Activated CD4-positive, alpha-beta T cell treated with anti-CD3 and anti-CD28 coated beads for 36 hours (primary cell): ENCODE data around the gene SDHAF4. TPM values are rescaled to one million over a fixed set of nuclear protein-coding genes. Genes with fewer than 3 reads are reported as not detected.
A peak's percentile ranks its signal among the peaks of the same experiment; 100 is the strongest.

Source experiments
- ATAC-seq: fragments of 200-7000 bp; cut with Tn5 transposase; one replicate; pipeline ENCODE4 v1.10.0; 2021; ENCODE audit warnings: mild to moderate bottlenecking, moderate library complexity
- CTCF ChIA-PET: fragments of 350-600 bp; sonication (Branson Sonifier 250); formaldehyde crosslinking; loops from one replicate; lab custom pipeline; 2021; ENCODE audit warnings: antibody characterized with exemption; lab: Charles Lee
- POLR2A ChIA-PET: fragments of 350-600 bp; sonication (Branson Sonifier 250); formaldehyde crosslinking; loops from one replicate; lab custom pipeline; 2021; ENCODE audit warnings: antibody characterized with exemption, inconsistent platforms; lab: Charles Lee
- DNase-seq: peaks from one replicate; pipeline ENCODE4 v3.0.0-alpha.2; 2020
- H3K27ac Mint-ChIP-seq: one replicate; pipeline ENCODE4 v1.8.0; 2021; ENCODE audit warnings: mixed read lengths
- H3K27me3 Mint-ChIP-seq: one replicate; pipeline ENCODE4 v1.8.0; 2021; ENCODE audit warnings: mixed read lengths
- H3K36me3 Mint-ChIP-seq: one replicate; pipeline ENCODE4 v1.8.0; 2021; ENCODE audit warnings: low read depth, mixed read lengths
- H3K4me1 Mint-ChIP-seq: one replicate; pipeline ENCODE4 v1.8.0; 2021; ENCODE audit warnings: mixed read lengths
- H3K4me3 Mint-ChIP-seq: one replicate; pipeline ENCODE4 v1.8.0; 2021; ENCODE audit warnings: mild to moderate bottlenecking, moderate library complexity, mixed read lengths
- H3K9me3 Mint-ChIP-seq: one replicate; pipeline ENCODE4 v1.8.0; 2021; ENCODE audit warnings: low read depth, mixed read lengths
- intact Hi-C, 2 experiments: fragments of 100-400 bp; cut with DNase I in 1 of 2; cut with micrococcal nuclease in 1 of 2; formaldehyde crosslinking; loops; one replicate each; pipeline versions ENCODE4 v1.14.2 to v1.15.1; 2022 to 2024; cut with DNase I, micrococcal nuclease
- total RNA-seq, 2 experiments: library from RNA; stranded (reverse); gene quantifications; one replicate each; pipeline ENCODE4 v1.2.3, GENCODE V29; 2021

The SDHAF4 gene
- 10 to 100 TPM; 15.8 to 17.6 TPM for total RNA-seq

DNA sequence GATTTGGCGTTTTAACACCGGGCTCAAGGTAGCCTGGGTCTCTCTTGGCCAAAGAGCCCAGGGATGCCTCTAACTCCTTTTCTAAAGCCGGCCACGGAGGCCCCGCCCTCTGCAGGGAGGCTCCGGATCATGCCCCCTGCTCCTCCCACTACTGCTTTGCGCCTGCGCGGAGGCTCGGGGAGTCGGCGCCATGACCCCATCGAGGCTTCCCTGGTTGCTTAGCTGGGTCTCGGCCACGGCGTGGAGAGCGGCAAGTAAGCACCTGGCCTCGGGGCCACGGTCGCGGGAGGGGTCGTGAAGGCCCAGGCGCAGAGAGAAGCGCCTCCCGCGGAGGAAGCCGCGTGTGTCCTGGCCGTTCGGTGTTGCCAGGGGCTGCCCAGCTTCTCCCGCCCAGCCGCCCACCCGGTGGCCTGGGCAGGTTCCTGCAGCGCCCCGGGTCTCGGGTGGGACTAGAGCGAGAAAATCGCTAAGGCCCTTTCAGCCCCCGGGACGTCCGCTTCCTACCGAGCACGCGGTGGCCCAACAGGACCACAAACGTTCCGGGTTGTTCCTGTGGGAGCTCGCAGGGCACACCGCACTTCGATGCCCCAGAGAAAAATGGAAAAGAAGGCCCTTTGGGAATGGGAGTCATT, at the start of gene SDHAF4:
Gene SDHAF4, plus strand, starts transcription at position 180 of the 632 bp plus-strand sequence. Its CDS starts 11 bp downstream, at position 191.
- H3K4me3 Mint-ChIP-seq: peak within 1 kb of the TSS; percentile 78
- peaks cover 16% of the 10 kb centered on the region for H3K4me1 Mint-ChIP-seq
- peak within 1 kb of the TSS; percentile 82 for H3K27ac Mint-ChIP-seq
- no peaks in the 10 kb centered on the region for H3K27me3 Mint-ChIP-seq
- peak; percentile 96 for DNase-seq
- intact Hi-C loops: loop anchor here (1.0 to 5.0 kb wide), 4 partner anchors 100 to 154 kb away; partner anchors contain the start of genes FAM135A (in 2 of the 2) and SMAP1 (in 1 of the 2)
- CTCF ChIA-PET: interaction anchor here (0.7 to 1.9 kb wide), 12 partner anchors 9 to 154 kb away, joined by 3 to 6 read pairs (median 3); partner anchors contain the start of genes FAM135A and SMAP1
- POLR2A ChIA-PET: interaction anchor here (0.6 kb wide), 1 partner anchor 132 kb away, joined by 3 read pairs; no protein-coding TSS in a partner anchor
- no peaks in the 10 kb centered on the region for H3K9me3 Mint-ChIP-seq
- ATAC-seq: peak; percentile 100
- H3K36me3 Mint-ChIP-seq: peaks cover 16% of the 10 kb centered on the region

DNA sequence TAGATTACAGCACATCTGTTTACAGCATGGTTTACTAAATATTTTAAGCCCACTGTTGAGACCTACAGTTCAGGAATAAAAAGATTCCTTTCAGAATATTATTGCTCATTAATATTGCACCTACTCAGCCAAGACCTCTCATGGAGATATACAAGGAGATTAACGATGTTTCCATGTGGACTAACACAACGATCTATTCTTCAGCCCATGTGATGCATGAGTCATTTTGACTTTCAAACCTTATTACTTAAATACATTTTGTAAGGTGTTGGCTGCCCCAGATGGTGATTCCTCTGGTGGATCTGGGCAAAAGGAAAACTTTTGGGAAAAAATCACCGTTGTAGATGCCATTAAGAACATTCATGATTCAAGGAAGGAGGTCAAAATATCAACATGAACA, 48.0 kb upstream of the SDHAF4 start:
- Mint-ChIP-seq H3K9me3 (no peaks in the 10 kb centered on the region), H3K4me1 (peaks cover 6% of the 10 kb centered on the region), H3K27me3 (no peaks in the 10 kb centered on the region), H3K36me3 (no peaks in the 10 kb centered on the region), H3K4me3 (no peak overlapping the region), H3K27ac (no peak overlapping the region)
- DNase-seq (no peak), ATAC-seq (no peak)
- intact Hi-C loops: no loop called here
- ChIA-PET CTCF (interaction anchor here (0.6 to 1.2 kb wide), 3 partner anchors 36 to 367 kb away, joined by 3 to 4 read pairs (median 4); no protein-coding TSS in a partner anchor), POLR2A (no interaction called here)

DNA sequence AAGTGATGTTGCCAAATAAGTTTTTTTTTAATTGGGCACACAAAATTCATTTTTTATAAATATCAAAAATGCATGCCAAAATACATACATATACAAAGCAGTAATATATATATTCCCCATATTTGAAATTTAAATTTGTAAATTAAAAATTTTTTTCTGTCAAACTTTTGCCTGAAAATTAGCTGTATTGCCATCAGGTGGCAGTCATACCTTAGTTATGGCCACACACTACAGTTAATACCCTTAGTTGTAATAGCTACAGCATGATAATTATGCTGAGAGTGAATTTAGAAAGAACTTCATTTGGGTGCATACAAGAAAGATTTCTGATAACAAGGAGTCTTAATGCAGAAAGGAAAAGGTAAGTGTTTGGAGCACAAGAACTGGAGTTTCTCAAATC, 46.2 kb upstream of the SDHAF4 start:
- ATAC-seq (no peak), DNase-seq (no peak)
- no peaks in the 10 kb centered on the region for H3K27me3 Mint-ChIP-seq
- ChIA-PET POLR2A (no interaction called here), CTCF (interaction anchor here (0.5 to 5.1 kb wide), 15 partner anchors 13 to 724 kb away, joined by 3 to 66 read pairs (median 4); partner anchors contain the start of gene SMAP1)
- peaks cover 3% of the 10 kb centered on the region for H3K36me3 Mint-ChIP-seq
- H3K9me3 Mint-ChIP-seq: no peaks in the 10 kb centered on the region
- H3K4me1 Mint-ChIP-seq: peaks cover 6% of the 10 kb centered on the region
- no peak overlapping the region for H3K27ac Mint-ChIP-seq
- no peak overlapping the region for H3K4me3 Mint-ChIP-seq
- intact Hi-C loops: loop anchor here (1.0 to 5.0 kb wide), 4 partner anchors 166 to 492 kb away; partner anchors contain the start of gene B3GAT2 (in 2 of the 2)

DNA sequence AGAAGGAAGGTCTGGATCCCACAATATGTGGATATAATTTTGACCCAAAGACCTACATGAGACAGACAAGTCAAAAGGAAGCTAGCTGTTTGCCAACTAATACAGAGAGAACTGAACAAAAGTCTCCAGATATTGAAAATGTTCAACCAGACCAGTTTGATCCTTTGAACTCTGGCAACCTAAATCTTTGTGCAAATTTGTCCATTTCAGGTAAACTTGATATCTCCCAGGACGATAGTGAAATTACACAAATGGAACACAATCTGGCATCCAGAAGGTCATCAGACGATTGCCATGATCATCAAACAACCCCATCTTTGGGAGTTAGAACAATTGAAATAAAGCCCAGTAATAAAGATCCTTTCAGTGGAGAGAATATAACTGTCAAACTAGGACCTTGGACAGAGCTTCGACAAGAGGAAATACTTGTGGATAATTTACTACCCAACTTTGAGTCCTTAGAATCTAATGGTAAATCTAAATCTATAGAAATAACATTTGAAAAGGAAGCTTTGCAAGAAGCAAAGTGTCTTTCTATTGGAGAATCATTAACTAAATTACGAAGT, 41.9 kb upstream of the SDHAF4 start:
- no peak for DNase-seq
- no peak overlapping the region for H3K27ac Mint-ChIP-seq
- peaks cover 6% of the 10 kb centered on the region for H3K36me3 Mint-ChIP-seq
- no peak overlapping the region for H3K4me3 Mint-ChIP-seq
- no peaks in the 10 kb centered on the region for H3K4me1 Mint-ChIP-seq
- ATAC-seq: no peak
- ChIA-PET POLR2A (no interaction called here), CTCF (interaction anchor here (1.0 to 5.1 kb wide), 4 partner anchors 22 to 359 kb away, joined by 3 to 66 read pairs (median 4); no protein-coding TSS in a partner anchor)
- H3K9me3 Mint-ChIP-seq: no peaks in the 10 kb centered on the region
- intact Hi-C loops: loop anchor here (5.0 kb wide), 2 partner anchors 432 to 487 kb away; partner anchors contain the start of gene B3GAT2 (in 2 of the 2)
- H3K27me3 Mint-ChIP-seq: no peaks in the 10 kb centered on the region

DNA sequence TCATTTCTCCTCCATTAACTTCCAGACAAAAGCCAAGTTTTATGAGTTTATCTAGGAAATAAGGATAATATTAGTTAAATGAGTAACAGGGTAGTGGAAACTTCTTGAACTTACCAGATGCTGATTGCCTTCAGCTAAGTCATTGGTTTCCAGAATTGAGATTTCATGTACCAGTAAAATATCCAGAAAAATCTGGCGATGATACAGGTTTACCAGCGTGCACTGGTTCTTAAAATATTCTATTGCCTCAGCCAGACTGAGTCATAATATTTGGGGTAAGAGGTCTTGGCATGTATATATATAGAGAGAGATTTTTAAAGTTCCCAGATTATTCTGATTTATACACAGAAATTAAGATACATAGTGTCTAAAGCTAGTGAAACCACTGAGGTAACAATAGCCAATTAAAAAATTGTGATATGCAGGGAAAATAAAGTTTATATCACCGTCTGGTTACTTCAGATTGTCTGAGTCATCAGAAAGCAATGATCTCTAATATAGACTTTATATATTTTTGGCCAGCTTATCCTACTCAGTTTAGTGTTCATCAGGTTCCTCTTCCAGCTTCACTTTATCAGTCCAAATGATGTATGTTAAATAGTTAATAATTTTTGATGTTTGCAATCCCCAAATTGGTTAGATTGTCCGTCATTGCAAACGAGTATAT, 39.5 kb upstream of the SDHAF4 start:
- no peak overlapping the region for H3K4me3 Mint-ChIP-seq
- no peaks in the 10 kb centered on the region for H3K4me1 Mint-ChIP-seq
- no peak for ATAC-seq
- H3K27me3 Mint-ChIP-seq: no peaks in the 10 kb centered on the region
- H3K9me3 Mint-ChIP-seq: no peaks in the 10 kb centered on the region
- POLR2A ChIA-PET: no interaction called here
- intact Hi-C loops: no loop called here
- CTCF ChIA-PET: no interaction called here
- H3K27ac Mint-ChIP-seq: no peak overlapping the region
- DNase-seq: no peak
- peaks cover 6% of the 10 kb centered on the region for H3K36me3 Mint-ChIP-seq

DNA sequence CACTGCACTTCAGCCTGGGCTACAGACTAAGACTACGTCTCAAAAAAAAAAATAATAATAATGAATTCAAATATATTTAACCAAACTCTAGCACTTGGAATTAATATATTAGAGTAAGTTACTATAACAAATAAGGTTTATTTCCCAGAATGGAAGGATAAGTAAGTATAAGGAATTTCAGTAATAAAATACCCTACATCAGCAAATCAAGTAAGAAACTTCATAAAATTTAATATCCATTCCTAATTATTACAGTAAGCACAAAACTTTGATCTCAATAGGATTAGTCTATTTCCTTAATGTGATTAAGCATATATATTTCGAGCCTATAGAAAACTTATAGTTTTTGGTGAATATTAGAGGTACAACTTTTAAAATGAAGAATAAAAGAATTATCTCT, 36.7 kb upstream of the SDHAF4 start:
- Mint-ChIP-seq H3K27ac (no peak overlapping the region), H3K27me3 (no peaks in the 10 kb centered on the region), H3K9me3 (no peaks in the 10 kb centered on the region), H3K36me3 (peaks cover 6% of the 10 kb centered on the region), H3K4me3 (no peak overlapping the region), H3K4me1 (no peaks in the 10 kb centered on the region)
- ChIA-PET POLR2A (no interaction called here), CTCF (interaction anchor here (1.6 kb wide), 1 partner anchor 156 kb away, joined by 6 read pairs; no protein-coding TSS in a partner anchor)
- intact Hi-C loops: no loop called here
- ATAC-seq: no peak
- DNase-seq: no peak

DNA sequence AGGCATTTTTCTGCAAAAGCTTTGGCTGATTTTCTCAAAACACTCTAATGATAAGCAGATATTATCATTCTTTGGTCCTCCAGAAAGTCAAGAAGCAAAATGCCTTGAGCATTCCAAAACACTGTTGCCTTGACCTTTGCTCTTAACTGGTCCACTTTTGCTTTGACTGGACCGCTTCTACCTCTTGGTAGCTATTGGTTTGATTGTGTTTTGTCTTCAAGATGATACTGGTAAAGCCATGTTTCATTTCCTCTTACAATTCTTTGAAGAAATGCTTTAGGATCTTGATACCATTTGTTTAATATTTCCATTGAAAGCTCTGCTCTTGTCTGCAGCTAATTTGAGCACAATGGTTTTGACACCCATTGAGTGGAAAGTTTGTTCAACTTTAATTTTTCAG, 35.6 kb upstream of the SDHAF4 start:
- no peak for DNase-seq
- CTCF ChIA-PET: interaction anchor here (0.6 to 1.6 kb wide), 3 partner anchors 10 to 360 kb away, joined by 3 to 6 read pairs (median 3); no protein-coding TSS in a partner anchor
- Mint-ChIP-seq H3K9me3 (no peaks in the 10 kb centered on the region), H3K36me3 (peaks cover 5% of the 10 kb centered on the region), H3K4me1 (no peaks in the 10 kb centered on the region), H3K27ac (no peak overlapping the region), H3K4me3 (no peak overlapping the region), H3K27me3 (no peaks in the 10 kb centered on the region)
- intact Hi-C loops: no loop called here
- POLR2A ChIA-PET: no interaction called here
- ATAC-seq: no peak

DNA sequence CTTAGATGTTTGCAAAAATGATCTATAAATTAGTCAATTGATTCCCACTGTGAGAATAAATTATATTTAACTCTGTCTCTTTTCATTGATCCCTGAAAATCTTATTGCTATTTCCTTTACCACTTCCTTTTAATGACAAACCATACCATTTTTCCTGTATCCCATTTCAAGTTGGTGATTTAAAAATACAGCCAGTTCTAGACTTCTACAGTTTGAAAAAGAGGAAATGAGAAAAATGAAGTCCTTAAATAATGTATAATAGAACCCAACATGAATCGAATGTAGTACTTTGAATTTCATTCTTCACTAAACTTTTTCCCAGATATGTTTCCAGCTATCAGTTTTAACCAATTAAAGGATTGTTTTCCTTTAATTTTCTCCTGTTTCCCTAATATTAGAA, 29.5 kb upstream of the SDHAF4 start:
- no peak overlapping the region for H3K4me3 Mint-ChIP-seq
- ATAC-seq (no peak), DNase-seq (no peak)
- peaks cover 2% of the 10 kb centered on the region for H3K4me1 Mint-ChIP-seq
- no peak overlapping the region for H3K27ac Mint-ChIP-seq
- no peaks in the 10 kb centered on the region for H3K27me3 Mint-ChIP-seq
- ChIA-PET CTCF (interaction anchor here (1.2 kb wide), 1 partner anchor 149 kb away, joined by 3 read pairs; no protein-coding TSS in a partner anchor), POLR2A (no interaction called here)
- peaks cover 10% of the 10 kb centered on the region for H3K36me3 Mint-ChIP-seq
- no peaks in the 10 kb centered on the region for H3K9me3 Mint-ChIP-seq
- intact Hi-C loops: no loop called here

DNA sequence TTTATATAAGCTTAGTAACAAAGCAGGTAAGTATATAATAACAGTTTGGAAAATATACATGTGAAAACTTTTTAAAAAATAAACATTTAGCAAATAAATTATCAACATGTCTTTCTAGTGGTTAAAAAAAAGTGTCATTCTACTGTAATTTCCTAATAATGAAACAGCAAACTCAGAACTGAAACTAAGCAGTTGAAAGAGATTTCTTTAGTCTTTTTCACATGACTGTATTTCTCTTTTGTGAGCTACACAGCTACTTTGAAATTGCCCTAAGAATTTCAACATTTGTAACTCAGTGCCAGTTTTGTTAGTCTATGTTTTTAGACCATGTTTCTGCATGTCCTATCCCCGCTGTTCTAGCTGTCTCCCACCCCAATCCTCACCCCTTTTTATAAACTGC, 28.4 kb upstream of the SDHAF4 start:
- ATAC-seq: no peak
- no peak for DNase-seq
- no peak overlapping the region for H3K4me3 Mint-ChIP-seq
- intact Hi-C loops: no loop called here
- no peaks in the 10 kb centered on the region for H3K27me3 Mint-ChIP-seq
- POLR2A ChIA-PET: no interaction called here
- peaks cover 2% of the 10 kb centered on the region for H3K4me1 Mint-ChIP-seq
- no peaks in the 10 kb centered on the region for H3K9me3 Mint-ChIP-seq
- CTCF ChIA-PET: interaction anchor here (1.0 to 1.2 kb wide), 2 partner anchors 15 to 148 kb away, joined by 3 read pairs; no protein-coding TSS in a partner anchor
- H3K36me3 Mint-ChIP-seq: peaks cover 8% of the 10 kb centered on the region
- H3K27ac Mint-ChIP-seq: no peak overlapping the region

DNA sequence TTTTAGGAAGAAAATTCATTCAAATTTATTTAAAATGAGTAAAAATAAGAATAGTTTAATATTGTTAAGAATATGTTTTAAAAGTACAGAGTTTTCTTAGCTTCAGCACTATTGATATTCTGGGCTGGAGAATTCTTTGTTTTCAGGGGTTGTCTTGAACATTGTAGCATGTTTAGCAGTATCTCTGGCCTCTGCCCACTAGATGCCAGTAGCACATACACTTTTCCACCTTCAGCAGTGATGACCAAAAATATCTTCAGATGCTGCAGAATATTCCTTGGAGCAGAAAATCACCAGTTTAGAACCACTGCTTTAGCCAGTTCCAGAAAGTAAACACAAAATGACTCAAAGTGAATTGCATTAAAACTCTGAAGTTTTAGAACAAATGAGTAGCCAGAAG, 19.4 kb upstream of the SDHAF4 start:
- Mint-ChIP-seq H3K27ac (no peak overlapping the region), H3K4me3 (no peak overlapping the region), H3K27me3 (no peaks in the 10 kb centered on the region), H3K4me1 (no peaks in the 10 kb centered on the region), H3K9me3 (no peaks in the 10 kb centered on the region), H3K36me3 (no peaks in the 10 kb centered on the region)
- intact Hi-C loops: loop anchor here (1.0 to 2.0 kb wide), 2 partner anchors 139 to 337 kb away; no protein-coding TSS in a partner anchor
- CTCF ChIA-PET: interaction anchor here (0.6 to 5.2 kb wide), 12 partner anchors 10 to 337 kb away, joined by 3 to 33 read pairs (median 4); partner anchors contain the start of genes SDHAF4 and SMAP1
- POLR2A ChIA-PET: no interaction called here
- DNase-seq: no peak
- ATAC-seq: no peak

DNA sequence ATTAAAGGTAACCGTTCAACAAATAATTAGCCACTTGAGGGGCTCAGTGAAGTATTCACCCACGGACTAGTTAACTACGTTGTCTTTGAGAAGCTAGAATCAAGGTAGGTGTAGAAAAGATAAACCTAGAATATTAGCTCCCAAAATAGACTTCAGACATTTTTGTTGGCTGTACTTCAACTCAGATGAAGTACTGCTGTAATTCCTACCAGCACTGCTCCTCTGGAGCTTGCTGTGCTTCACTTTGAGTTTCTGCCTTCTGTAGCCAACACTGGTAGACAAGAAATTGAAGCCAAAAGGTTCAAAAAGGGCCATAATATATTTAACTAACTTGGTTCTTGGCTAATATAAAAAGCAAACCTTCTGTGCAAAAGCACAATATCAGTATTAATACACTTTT, 18.8 kb upstream of the SDHAF4 start:
- no peak for DNase-seq
- POLR2A ChIA-PET: no interaction called here

More for the DNA sequence above, 18.8 kb upstream of the SDHAF4 start:
- no peaks in the 10 kb centered on the region for H3K4me1 Mint-ChIP-seq
- ATAC-seq: no peak
- intact Hi-C loops: loop anchor here (1.0 to 2.0 kb wide), 2 partner anchors 138 to 337 kb away; no protein-coding TSS in a partner anchor
- H3K4me3 Mint-ChIP-seq: no peak overlapping the region
- no peaks in the 10 kb centered on the region for H3K27me3 Mint-ChIP-seq
- no peak overlapping the region for H3K27ac Mint-ChIP-seq
- H3K9me3 Mint-ChIP-seq: no peaks in the 10 kb centered on the region
- H3K36me3 Mint-ChIP-seq: no peaks in the 10 kb centered on the region
- CTCF ChIA-PET: interaction anchor here (0.6 to 5.2 kb wide), 5 partner anchors 10 to 336 kb away, joined by 3 to 33 read pairs (median 6); partner anchors contain the start of gene SDHAF4
